ENCODE results near the gene RPRD1A. TPM values are rescaled to one million over a fixed set of nuclear protein-coding genes. Genes with fewer than 3 reads are reported as not detected.

The RPRD1A gene
- total RNA-seq, 2 donors from 2014 or later: 32.2 to 32.6 TPM

DNA sequence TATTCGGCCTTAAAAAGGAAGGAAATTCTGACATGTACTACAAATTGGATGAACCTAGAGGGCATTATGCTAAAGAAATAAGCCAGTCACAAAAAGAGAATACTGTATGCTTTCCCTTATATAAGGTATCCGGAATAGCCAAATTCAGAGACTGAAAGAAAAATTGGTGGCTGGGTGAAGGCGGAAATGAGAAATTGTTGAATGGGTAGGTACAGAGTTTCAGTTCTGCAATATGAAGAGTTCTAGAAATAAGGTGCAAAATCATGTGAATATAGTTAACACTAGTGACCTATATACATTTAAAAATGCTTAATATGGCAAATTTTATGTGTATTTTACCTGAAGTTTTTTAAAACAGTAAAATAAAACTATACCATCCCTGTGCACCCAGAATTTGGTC, 51.7 kb downstream of the RPRD1A start:
- no peaks in the 10 kb centered on the region for H3K9me3 Mint-ChIP-seq
- ATAC-seq: no peak
- no peak for DNase-seq (ENCODE audit: low spot score in 2 of 2)
- no peak overlapping the region for H3K27ac Mint-ChIP-seq
- no peaks in the 10 kb centered on the region for H3K36me3 Mint-ChIP-seq

DNA sequence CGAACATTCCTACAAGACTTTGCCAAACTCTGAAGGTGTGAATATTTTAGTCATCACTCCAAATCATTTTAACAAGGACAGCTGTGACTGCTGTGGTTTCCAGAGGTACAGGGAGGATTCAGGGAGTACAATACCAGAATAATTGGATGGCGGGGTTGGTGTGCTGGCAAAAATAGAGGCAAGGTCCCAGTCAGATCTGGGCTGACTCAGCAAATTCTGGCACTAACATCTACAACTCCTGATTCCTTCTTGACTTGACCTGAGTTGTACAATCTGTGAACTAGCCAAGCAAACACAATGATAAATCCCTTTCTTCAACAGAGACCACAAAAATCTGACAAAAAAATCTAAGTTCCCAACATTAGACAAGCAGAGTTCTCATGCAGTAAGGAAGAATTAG, 54.5 kb downstream of the RPRD1A start:
- DNase-seq (ENCODE audit: low spot score in 2 of 2): no peak
- Mint-ChIP-seq H3K36me3 (no peaks in the 10 kb centered on the region), H3K27ac (no peak overlapping the region), H3K9me3 (no peaks in the 10 kb centered on the region)
- ATAC-seq: no peak

DNA sequence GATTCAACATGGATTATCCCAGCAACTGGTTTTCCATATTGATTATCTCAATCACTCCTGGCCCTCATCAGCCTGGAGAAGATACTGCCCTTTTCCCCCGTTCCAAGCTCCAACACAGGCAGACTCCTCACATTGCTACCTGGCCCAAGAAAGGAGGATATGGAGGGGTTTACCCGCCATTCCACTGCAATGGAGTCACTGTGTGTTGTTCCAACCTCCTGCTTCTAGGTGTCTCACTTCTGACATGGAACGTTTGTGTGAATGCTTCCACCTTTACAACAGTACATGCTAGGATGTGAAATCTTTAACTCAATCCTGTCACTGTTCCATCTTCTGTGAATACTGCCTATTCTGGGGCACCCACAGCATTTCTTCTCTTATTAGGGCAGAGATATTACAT, 58.1 kb downstream of the RPRD1A start:
- ATAC-seq: no peak
- H3K9me3 Mint-ChIP-seq: no peaks in the 10 kb centered on the region

DNA sequence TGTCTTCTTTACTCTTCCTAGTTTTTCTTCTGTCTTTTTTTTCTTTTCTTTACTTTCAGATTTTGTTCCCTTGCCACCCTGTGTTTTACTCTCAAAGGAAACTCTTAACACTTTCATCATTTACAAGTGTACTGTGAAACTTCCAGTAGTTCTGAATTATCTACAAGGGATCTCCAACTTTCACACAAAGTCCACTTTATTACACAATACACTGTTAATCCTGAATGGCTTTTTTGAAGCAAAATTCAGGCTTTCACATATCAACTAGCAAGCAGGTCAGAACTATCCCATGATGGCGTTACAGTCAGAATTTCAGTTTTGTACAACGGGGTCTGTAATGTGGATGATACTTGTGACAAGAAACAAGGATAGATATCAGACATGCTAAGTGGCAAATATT, 60.4 kb downstream of the RPRD1A start:
- H3K27ac Mint-ChIP-seq: no peak overlapping the region
- no peaks in the 10 kb centered on the region for H3K36me3 Mint-ChIP-seq
- no peaks in the 10 kb centered on the region for H3K9me3 Mint-ChIP-seq
- no peak for ATAC-seq
- no peak for DNase-seq (ENCODE audit: low spot score in 2 of 2)

More for the DNA sequence above, 58.1 kb downstream of the RPRD1A start:
- Mint-ChIP-seq H3K36me3 (no peaks in the 10 kb centered on the region), H3K27ac (no peak overlapping the region)
- no peak for DNase-seq (ENCODE audit: low spot score in 2 of 2)

DNA sequence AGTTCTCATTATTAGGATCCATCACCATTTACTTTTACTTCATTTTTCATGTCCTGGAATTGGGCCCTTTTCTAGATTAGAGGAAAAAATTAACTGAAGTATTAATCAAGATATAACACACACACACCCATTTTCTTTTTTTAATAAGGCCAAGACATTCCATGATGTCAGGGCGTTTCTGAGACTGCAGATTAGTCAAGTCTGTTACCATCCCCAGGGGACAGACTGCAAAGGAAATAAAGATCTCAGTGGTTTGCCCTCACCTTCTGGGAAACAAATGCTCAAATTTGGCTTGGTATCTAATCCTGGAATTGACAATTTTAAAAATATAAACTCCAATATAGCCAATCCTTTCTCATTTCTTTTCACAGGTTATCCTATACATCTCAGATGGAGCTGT, 67.4 kb downstream of the RPRD1A start:
- no peaks in the 10 kb centered on the region for H3K36me3 Mint-ChIP-seq
- DNase-seq (ENCODE audit: low spot score in 2 of 2): no peak
- no peaks in the 10 kb centered on the region for H3K9me3 Mint-ChIP-seq
- H3K27ac Mint-ChIP-seq: no peak overlapping the region
- no peak for ATAC-seq

DNA sequence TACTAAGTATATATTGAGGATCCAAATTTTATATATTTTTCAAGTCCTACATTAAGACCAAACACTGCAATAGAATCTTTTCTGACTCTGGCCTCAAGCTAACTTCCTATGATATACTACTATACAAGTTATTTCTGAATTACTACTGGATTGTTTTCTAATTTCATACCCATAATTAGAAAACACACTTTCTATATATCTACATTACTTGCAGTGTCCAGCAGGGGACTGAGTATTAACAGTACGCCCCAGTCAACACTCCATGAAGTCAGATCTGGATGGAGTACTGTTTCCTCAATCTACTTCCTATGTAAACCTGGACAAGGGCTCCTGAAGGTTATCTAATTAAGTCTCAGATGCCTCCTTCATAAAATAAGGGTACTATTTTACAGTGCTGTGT, 68.4 kb downstream of the RPRD1A start:
- H3K9me3 Mint-ChIP-seq: no peaks in the 10 kb centered on the region
- H3K27ac Mint-ChIP-seq: no peak overlapping the region
- ATAC-seq (no peak), DNase-seq (ENCODE audit: low spot score in 2 of 2) (no peak)
- no peaks in the 10 kb centered on the region for H3K36me3 Mint-ChIP-seq

DNA sequence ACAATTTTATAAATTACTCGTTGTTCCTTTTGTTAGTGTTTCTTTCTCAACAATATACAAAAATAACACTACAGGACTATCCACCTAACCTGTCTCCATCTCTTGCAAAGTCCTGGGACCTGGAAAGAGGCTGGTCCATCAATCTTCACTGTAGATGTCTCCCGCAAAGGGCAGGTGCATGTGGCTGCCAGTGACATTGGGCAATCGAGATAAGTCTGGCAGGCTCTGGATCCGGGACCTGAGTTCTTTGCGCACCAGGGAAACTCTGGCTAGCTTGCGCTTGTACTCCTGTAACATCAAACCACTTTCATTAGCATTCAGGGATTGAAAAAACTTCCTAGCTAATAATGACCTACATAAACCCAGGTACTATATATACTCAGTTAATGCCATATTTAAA, 74.3 kb downstream of the RPRD1A start:
- DNase-seq (ENCODE audit: low spot score in 2 of 2): no peak
- ATAC-seq: no peak
- Mint-ChIP-seq H3K9me3 (no peaks in the 10 kb centered on the region), H3K36me3 (no peaks in the 10 kb centered on the region), H3K27ac (no peak overlapping the region)

DNA sequence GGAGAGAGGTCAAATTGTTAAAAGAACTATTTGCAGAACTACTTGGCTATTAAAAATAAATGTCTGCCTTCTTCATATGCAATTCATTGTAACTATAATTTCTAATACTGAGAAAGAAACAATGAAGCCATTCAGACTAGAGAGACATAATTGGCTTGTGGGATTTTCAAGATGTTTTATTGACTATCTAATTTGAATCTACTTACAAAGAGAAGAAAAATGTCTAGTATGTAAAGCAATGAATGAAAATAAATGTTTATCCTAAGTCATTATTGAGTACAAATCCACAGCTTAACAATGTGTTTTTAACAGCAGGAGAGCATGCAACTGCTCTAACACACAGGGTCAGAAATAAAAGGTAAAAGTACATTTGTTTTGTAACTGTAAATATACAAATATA, 75.7 kb downstream of the RPRD1A start:
- Mint-ChIP-seq H3K36me3 (no peaks in the 10 kb centered on the region), H3K9me3 (no peaks in the 10 kb centered on the region), H3K27ac (no peak overlapping the region)
- DNase-seq (ENCODE audit: low spot score in 2 of 2) (no peak), ATAC-seq (no peak)

DNA sequence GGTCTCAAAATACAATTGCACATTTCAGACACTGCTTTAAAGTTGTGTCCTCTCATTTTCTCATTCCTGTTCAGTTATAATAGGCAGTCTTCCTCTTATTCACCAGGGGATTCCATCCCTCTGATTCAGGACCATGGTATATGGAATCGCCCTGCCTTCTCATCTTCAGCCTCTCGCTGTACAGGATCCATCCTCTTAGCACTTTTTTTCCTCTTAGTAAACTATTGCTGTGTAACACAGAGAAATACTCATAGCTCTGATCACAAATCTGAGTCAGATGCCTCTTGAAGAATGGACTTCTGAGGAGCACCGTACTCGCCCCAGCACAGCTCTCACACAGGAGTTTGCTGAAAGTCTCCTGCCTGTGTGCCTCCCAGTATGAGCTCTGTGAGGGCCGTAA, 83.5 kb downstream of the RPRD1A start:
- Mint-ChIP-seq H3K27ac (no peak overlapping the region), H3K36me3 (peaks cover 16 to 36% of the 10 kb centered on the region in 2 donors), H3K9me3 (peaks cover 0 to 5% of the 10 kb centered on the region in 2 donors)
- ATAC-seq (no peak), DNase-seq (ENCODE audit: low spot score in 2 of 2) (no peak)

DNA sequence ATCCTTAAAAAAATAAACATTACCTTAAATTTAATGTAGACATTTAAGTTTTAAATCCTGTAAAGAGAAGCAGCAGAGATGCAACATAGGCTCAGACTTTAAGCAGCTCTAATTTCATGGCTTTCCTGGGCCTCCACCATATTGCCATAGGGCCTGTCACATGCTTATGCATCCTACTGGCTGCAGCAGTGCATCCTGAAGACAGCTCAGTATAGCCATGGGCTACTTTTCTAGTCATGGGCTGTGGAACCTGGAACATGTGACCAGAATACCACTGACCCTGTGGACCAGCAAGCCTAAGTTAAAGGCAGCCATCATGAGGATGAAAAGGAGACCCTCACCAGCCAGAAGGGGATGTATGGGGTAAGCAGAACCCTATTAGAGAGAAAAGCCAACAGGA, 84.2 kb downstream of the RPRD1A start:
- no peak for ATAC-seq
- H3K27ac Mint-ChIP-seq: no peak overlapping the region
- peaks cover 0 to 5% of the 10 kb centered on the region in 2 donors for H3K9me3 Mint-ChIP-seq
- peaks cover 22 to 42% of the 10 kb centered on the region in 2 donors for H3K36me3 Mint-ChIP-seq
- DNase-seq (ENCODE audit: low spot score in 2 of 2): no peak

DNA sequence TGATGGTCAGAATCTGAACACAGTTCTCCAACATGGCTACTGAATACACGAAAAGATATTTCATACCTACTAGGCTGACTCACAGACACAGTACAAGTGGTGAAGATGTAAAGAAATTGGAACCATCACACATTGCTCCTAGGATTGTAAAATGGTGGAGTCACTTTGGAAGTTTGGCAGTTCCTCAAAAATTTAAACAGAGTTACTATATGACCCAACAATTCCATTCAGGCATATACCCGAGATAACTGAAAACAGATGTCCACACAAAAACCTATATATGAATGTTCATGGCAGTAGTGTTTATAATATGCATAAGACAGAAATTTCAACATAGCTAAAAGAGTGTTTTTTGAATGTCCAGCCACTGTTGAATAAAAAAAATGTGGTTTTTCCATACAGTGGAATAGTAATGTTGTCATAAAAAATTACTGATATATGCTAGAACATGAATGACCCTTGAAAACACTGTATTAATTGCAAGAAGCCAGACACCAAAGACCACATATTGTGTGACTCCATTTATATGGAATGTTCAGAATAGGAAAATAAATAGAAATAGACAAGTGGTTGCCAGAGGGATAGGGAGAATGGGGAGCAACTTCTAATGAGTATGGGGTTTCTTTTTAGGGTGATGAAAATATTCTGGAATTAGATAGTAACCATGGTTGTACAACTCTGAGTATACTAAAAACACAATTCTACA, 84.8 kb downstream of the RPRD1A start:
- no peak overlapping the region for H3K27ac Mint-ChIP-seq
- H3K36me3 Mint-ChIP-seq: peaks cover 28 to 48% of the 10 kb centered on the region in 2 donors
- no peak for ATAC-seq
- DNase-seq (ENCODE audit: low spot score in 2 of 2): no peak
- peaks cover 0 to 5% of the 10 kb centered on the region in 2 donors for H3K9me3 Mint-ChIP-seq

DNA sequence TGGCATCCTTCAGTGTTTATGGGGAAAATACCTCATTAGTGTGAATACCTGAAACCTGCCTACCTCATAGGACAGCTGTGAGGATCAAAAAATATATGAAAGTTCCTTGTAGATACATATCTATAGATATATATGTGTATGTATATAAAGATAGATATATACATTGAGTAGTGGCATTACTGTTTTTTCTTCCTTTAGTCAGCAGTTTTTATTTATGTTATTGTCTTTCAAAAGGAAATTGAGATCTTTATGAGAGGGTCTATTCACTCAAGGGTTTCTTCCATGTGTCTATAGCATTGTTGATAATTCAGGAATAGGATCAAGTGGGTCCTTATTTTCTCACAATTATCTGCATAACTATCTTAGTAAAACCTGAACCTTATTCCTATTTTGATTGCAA, 88.2 kb downstream of the RPRD1A start:
- Mint-ChIP-seq H3K36me3 (peaks cover 37 to 67% of the 10 kb centered on the region in 2 donors), H3K9me3 (peaks cover 0 to 5% of the 10 kb centered on the region in 2 donors), H3K27ac (no peak overlapping the region)
- ATAC-seq (no peak), DNase-seq (ENCODE audit: low spot score in 2 of 2) (no peak)

DNA sequence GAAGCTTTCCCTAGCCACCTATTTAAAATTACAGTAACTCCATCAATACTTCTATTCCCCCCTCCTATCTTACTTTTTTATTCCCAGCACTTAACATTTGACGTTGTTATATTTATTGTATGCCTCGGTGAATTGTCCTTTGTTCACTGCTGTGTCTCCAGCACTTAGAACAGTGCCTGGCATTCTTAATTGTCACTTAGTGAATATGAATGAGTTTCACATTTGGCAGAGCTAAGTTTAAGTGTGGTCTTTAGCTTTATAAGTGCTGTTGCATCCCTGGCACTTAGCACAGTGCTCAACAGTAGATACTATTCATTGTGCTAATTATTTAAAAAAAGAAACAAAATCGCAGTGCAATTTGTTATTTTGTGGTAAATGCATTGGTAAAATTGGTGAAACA, 93.2 kb downstream of the RPRD1A start:
- H3K27ac Mint-ChIP-seq: peak overlapping the region; percentile 96
- DNase-seq (ENCODE audit: low spot score in 2 of 2) (no peak), ATAC-seq (no peak)
- peaks cover 44 to 49% of the 10 kb centered on the region in 2 donors for H3K36me3 Mint-ChIP-seq
- no peaks in the 10 kb centered on the region for H3K9me3 Mint-ChIP-seq

DNA sequence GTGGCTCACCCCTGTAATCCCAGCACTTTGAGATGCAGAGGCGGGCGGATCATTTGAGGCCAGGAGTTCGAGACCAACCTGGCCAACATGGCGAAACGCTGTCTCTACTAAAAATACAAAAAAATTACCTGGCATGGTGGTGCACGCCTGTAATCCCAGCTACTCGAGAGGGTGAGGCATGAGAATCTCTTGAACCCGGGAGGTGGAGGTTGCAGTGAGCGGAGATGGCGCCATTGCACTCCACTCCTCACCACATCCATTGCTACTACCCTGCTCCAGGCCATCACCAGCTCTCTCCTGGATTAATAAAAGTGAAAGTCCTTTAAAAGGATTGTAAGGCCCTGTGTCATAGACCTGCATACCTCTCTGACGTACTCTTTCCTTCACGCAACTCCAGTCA, 93.7 kb downstream of the RPRD1A start:
- H3K36me3 Mint-ChIP-seq: peaks cover 42 to 44% of the 10 kb centered on the region in 2 donors
- no peaks in the 10 kb centered on the region for H3K9me3 Mint-ChIP-seq
- no peak for DNase-seq (ENCODE audit: low spot score in 2 of 2)
- H3K27ac Mint-ChIP-seq: peak overlapping the region; percentile 96
- no peak for ATAC-seq

DNA sequence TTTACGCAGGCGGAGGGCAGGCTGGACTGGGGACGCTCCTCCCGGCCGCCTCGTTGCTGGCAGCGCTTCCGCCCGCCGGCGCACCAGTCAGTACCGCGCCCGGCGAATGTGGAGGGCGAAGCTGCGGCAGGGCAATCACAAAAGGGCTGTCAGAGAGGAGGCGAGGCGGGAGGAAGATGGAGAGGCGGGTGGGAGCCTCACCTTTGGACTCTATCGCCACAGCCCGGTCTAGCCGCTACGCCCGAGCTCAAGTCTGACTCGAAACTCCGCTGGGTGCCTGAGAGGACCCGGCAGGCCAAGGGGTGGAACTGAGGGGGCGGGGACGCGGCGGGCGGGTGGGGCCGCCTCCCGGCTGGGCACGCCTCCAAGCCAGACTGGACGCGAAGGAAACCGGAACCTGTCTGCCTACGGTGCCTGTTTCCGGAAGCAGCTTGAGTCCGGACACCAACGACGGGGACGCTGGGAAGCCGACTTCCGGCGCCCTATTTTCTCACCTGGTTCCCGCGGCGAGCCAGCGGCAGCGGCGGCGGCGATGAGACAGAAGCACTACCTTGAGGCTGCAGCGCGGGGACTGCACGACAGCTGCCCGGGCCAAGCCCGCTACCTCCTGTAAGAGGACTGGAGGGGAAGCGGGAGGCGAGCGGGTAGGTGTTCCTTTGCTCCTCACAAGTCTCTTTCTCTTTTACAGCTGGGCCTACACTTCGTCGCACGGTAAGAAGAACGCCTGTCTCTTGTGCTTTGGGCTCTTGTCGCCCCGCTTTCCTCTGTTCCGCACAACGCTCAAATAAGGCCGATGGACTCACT, 95.0 kb downstream of the RPRD1A start, which contains the start of gene RMP24:
Gene RMP24, plus strand, starts transcription at position 483 of the 804 bp plus-strand sequence.
- DNase-seq (ENCODE audit: low spot score in 2 of 2) (peak; percentile 91 to 94), ATAC-seq (peak; percentile 91 to 93)
- H3K27ac Mint-ChIP-seq: peak within 1 kb of the TSS; percentile 96
- no peaks in the 10 kb centered on the region for H3K9me3 Mint-ChIP-seq
- peaks cover 30 to 32% of the 10 kb centered on the region in 2 donors for H3K36me3 Mint-ChIP-seq

DNA sequence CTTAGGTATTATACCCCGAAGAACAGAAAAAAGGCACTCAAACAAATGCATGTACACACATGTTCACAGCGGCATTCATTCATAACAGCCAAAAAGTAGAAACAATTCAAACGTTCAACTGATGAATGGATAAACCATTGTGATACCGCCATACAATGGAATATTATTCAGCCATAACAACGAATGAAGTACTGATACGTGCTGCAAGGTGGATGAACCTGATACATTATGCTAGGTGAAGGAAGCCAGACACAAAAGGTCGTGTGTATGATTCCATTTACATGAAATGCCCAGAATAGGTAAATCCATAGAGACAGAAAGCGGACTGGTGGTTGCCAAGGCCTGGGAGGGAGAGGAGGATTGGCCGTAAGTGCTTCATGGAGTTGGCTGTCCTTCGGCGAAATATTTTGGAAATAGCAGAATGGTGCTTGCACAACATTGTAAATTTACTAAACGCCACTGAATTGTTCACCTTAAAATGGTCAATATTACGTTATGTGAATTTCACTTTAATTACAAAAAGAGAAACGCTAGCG, 95.6 kb downstream of the RPRD1A start:
- peaks cover 28 to 29% of the 10 kb centered on the region in 2 donors for H3K36me3 Mint-ChIP-seq
- no peaks in the 10 kb centered on the region for H3K9me3 Mint-ChIP-seq
- peak in 1 of 2 donors; percentile 6 for DNase-seq (ENCODE audit: low spot score in 2 of 2)
- peak overlapping the region; percentile 83 to 96 for H3K27ac Mint-ChIP-seq
- ATAC-seq: peak; percentile 2

DNA sequence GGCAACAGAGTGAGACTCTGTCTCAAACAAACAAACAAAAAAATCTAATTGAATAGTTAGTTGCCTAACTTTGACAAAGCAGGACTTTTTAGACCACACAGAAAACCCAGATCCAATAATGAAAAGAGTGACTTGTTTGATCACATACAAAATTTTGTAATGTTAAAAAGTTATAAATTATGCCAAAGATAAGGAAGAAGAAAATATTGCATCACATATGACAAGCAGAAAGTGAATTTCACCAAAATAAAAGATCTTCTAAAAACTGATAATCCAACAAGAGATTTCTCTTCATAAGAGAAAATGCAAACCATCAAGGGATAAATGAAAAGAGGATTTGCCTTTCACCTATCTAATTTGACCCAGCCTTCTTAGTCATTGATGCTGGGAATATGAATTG, 97.7 kb downstream of the RPRD1A start:
- DNase-seq (ENCODE audit: low spot score in 2 of 2) (no peak), ATAC-seq (no peak)
- Mint-ChIP-seq H3K9me3 (no peaks in the 10 kb centered on the region), H3K27ac (peak overlapping the region; percentile 7 to 96), H3K36me3 (peaks cover 16 to 24% of the 10 kb centered on the region in 2 donors)

Data from activated naive CD4-positive, alpha-beta T cell treated with anti-CD3 and anti-CD28 coated beads, Interleukin-2, amount 50 U/mL, for 72 hours (primary cell).